ENCODE data around the gene KLHL8. TPM values are rescaled to one million over a fixed set of nuclear protein-coding genes. Genes with fewer than 3 reads are reported as not detected.

The KLHL8 gene
- total RNA-seq: 175 TPM

- DNase-seq: peak; percentile 85
These were observed at the start of gene KLHL8 for GRCh38 chr4:87220094-87220822. KLHL8 (minus strand) TSS chr4:87220618; CDS start chr4:87195539, 25,079 bp downstream.

GRCh38 chr4:87270144-87270543 is 49.7 kb upstream of the KLHL8 start:
- no peak for DNase-seq

- no peak for DNase-seq
These were observed 48.0 kb upstream of the KLHL8 start for GRCh38 chr4:87268411-87268810.

- DNase-seq: no peak
These were observed 46.6 kb upstream of the KLHL8 start for GRCh38 chr4:87266986-87267385.

- DNase-seq: no peak
These were observed 42.5 kb upstream of the KLHL8 start for GRCh38 chr4:87262886-87263285.

GRCh38 chr4:87260477-87260876 is 40.1 kb upstream of the KLHL8 start:
- DNase-seq: no peak

- no peak for DNase-seq
These were observed 38.3 kb upstream of the KLHL8 start for GRCh38 chr4:87258677-87259076.

GRCh38 chr4:87257523-87257922 is 37.1 kb upstream of the KLHL8 start:
- no peak for DNase-seq

GRCh38 chr4:87255755-87256154 is 35.3 kb upstream of the KLHL8 start:
- DNase-seq: no peak

GRCh38 chr4:87251106-87251505 is 30.7 kb upstream of the KLHL8 start:
- peak; percentile 32 for DNase-seq

- no peak for DNase-seq
These were observed 29.9 kb upstream of the KLHL8 start for GRCh38 chr4:87250294-87250693.

- DNase-seq: no peak
These were observed 29.1 kb upstream of the KLHL8 start for GRCh38 chr4:87249332-87250019.

GRCh38 chr4:87243426-87244053 is 23.1 kb upstream of the KLHL8 start:
- DNase-seq: no peak

- DNase-seq: no peak
These were observed 20.9 kb upstream of the KLHL8 start for GRCh38 chr4:87241336-87241735.

GRCh38 chr4:87240341-87240740 is 19.9 kb upstream of the KLHL8 start:
- DNase-seq: no peak

GRCh38 chr4:87239821-87240220 is 19.4 kb upstream of the KLHL8 start:
- DNase-seq: no peak

- DNase-seq: no peak
These were observed 18.8 kb upstream of the KLHL8 start for GRCh38 chr4:87239194-87239593.

GRCh38 chr4:87236861-87237260 is 16.4 kb upstream of the KLHL8 start:
- no peak for DNase-seq

- no peak for DNase-seq
These were observed 14.7 kb upstream of the KLHL8 start for GRCh38 chr4:87235020-87235671.

- no peak for DNase-seq
These were observed 11.8 kb upstream of the KLHL8 start for GRCh38 chr4:87232216-87232615.

GRCh38 chr4:87230806-87231205 is 10.4 kb upstream of the KLHL8 start:
- DNase-seq: no peak

GRCh38 chr4:87229979-87230378 is 9.6 kb upstream of the KLHL8 start:
- DNase-seq: no peak

- no peak for DNase-seq
These were observed 7.9 kb upstream of the KLHL8 start for GRCh38 chr4:87228262-87228860.
